GM18505 (cell line): ENCODE data around the gene LIPH.

Experiments used
- ATAC-seq: cut with Tn5 transposase; IDR thresholded peaks from one replicate; pipeline ENCODE4 v1.9.1; 2021; ENCODE audit not compliant: unreplicated experiment
- POLR2A ChIP-seq: IDR thresholded peaks from 4 replicates; pipeline ENCODE4 v1.6.1; 2011; ENCODE audit warnings: borderline replicate concordance; ENCODE audit not compliant: insufficient read depth, insufficient read length; ENCODE audit errors: extremely low read depth

LIPH gene

DNA sequence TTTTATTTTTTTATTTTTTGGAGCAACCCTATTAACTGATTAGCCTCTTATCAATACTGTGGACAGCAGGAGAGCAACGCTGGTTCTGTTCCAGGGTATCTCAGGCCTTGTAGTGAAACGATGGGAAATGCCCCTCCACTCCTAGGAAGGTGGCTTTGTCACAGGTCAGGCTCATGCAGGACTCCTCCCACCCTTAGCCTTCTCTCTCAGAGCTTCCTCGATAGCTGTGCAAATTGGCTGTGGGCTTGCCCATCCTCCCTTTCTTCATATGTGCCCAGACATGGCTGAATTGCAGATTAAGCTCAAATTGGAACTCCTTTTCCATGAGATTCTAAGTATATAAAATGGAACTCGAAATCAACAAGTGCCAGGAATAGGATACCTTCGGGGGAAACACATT lies 92.1 kb downstream of the LIPH start:
- no peak for TF ChIP-seq POLR2A
- ATAC-seq: no peak

DNA sequence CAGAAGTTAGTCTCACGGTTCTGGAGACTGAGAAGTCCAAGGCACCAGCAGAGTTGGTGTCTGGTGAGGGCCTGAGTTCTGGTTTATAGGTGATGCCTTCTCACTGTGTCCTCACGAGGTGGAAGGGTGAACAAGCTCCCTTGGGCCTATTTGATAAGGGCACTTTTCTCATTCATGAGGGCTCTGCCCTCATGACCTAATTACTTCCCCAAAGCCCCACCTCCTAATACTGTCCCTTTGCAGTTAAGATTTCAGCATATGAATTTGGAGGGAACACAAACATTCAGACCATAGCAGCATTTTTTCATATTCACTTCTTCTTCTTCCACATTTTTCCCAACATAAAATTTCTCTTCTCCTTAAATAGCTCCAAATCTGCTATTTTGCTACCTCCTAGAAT lies 95.0 kb downstream of the LIPH start:
- no peak for ATAC-seq
- TF ChIP-seq POLR2A: no peak
